GM12872 (cell line): ENCODE measurements around the gene LANCL1.

Experiments used
- TF ChIP-seq, protein P1 (sequence below): IDR thresholded peaks from 3 replicates; pipeline ENCODE4 v1.5.1; 2011; ENCODE audit warnings: low read depth, mild to moderate bottlenecking, low read length, moderate library complexity; ENCODE audit not compliant: insufficient read depth

LANCL1 gene

DNA sequence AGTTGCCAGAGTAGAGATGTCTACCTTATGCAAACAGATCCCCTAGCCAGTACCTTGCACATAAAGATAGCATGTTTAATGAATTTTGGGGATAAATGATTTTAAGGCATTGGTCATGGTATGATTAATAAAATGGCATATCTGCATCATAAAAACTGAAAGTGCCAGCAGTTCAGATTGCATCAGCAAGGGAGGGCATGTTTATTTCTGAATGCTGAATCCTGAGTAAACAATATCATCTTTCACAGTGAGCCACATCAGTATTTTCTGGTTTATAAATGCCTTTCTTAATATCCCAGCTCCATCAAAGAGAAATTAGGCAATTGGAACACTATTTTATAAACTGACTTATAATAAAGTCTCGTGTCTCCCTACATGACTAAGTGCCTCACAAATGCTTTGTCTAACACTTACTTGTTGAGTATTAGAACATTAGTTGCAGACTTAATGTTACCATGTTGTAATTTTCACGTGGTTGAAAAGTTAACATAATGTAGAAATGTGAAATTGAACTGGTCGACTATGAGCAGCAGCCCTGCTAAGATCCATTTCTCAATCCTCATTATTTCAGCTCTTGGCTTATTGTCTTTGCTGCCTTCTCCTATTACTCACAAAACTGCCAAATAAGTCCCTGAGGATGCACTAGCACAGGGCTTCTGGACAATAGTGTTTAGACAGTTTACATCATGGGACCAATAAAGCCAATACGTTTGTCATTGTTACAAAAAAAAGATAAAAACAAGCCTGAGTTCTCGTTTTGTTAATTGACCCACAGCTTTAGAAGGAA is 48.0 kb downstream of the LANCL1 start:
- TF ChIP-seq, protein P1, sequence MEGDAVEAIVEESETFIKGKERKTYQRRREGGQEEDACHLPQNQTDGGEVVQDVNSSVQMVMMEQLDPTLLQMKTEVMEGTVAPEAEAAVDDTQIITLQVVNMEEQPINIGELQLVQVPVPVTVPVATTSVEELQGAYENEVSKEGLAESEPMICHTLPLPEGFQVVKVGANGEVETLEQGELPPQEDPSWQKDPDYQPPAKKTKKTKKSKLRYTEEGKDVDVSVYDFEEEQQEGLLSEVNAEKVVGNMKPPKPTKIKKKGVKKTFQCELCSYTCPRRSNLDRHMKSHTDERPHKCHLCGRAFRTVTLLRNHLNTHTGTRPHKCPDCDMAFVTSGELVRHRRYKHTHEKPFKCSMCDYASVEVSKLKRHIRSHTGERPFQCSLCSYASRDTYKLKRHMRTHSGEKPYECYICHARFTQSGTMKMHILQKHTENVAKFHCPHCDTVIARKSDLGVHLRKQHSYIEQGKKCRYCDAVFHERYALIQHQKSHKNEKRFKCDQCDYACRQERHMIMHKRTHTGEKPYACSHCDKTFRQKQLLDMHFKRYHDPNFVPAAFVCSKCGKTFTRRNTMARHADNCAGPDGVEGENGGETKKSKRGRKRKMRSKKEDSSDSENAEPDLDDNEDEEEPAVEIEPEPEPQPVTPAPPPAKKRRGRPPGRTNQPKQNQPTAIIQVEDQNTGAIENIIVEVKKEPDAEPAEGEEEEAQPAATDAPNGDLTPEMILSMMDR, result no peak

DNA sequence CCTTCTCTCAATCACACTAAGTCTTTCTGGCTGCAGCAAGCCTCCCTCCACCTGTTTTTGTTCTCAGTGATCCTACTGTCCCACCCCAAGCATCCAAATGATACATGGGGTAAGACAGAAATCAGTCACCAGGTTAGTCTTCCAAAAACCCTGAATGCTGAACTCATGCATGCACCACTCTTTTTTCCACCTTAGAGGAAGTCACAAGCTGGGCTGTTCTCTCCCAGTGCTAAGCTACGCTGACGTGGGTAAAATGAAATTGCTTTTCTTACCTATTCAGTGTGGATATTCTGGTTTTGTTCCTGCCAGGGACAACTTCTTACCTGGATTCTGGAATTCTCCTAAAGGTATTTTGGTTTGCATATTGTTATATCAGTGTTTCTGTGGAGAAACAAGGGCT is 54.2 kb downstream of the LANCL1 start:
- TF ChIP-seq, protein P1, result no peak

DNA sequence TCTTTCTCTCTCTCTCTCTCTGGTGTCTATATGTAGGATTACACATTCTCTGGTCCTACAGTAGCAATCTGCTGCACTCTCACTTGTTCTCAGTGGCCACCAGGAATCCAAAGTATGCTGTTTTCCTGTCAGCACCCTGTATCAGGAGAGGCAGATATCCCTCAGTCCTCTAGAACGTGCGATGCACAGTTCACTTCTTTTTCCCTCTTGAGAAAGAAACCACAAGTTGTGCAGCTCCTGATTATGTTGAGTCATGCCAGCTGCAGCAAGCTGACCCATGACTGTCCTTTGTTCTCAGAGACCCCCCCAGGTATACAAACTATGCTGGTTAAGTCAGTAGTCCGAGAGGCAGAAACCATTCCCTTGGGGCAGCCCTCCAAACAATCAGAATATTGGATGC is 54.6 kb downstream of the LANCL1 start:
- TF ChIP-seq, protein P1, result no peak

DNA sequence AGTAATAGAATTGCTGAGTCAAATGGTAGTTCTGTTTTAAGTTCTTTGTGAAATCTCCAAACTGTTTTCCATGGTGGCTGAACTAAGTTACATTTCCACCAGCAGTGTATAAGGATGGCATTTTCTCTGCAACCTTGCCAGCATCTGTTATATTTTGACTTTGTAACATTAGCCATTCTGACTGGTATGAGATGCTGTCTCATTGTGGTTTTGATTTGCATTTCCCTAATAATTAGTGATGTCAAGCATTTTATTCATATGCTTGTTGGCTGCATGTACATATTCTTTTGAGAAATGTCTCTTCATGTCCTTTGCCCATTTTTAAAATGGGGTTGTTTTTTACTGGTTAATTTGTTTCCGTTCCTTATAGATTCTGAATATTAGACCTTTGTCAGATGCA is 63.9 kb downstream of the LANCL1 start:
- TF ChIP-seq, protein P1, result no peak

DNA sequence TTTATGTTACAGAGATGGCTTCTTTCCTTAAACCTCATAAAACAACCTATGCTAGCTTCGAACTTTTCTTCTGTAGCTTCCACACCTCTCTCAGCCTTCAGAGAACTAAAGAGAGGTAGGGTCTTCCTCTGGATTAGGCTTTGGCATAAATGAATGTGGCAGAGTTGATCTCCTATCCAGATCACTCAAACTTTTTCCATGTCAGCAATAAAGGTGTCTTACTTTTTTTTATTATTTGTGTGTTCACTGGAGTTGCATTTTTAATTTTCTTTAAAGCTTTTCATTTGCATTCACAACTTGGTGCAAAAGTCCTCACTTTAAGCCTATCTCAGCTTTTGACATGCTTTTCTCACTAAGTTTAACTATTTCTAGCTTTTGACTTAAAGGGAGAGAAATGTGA is 66.0 kb downstream of the LANCL1 start:
- TF ChIP-seq, protein P1, result no peak

DNA sequence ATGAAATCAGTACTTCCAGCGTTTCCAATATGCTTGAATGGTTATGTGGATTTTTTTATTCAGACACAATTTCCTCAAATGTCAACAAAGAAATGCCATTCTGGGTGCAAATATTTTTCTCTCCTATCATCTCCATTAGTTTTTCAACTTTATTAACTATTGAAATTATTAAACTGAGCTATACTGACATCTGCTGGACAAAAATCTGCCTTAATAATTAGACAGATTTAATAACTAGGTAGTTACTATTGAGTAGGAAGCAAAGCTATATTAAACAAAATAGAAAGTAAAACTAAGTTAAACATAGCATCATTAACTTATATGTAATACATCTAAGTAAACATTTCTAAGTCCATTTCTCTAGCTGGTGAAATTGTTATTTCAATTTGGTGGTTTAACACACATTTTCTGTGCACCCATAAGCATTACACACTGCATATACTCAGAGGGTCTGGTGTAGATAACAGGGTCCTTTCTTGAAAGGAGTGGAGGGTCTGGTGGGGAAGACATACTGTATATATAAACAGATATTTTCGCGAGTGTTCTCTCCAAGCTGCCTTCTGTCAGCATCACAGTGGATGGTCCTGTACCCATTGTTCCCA is 77.0 kb downstream of the LANCL1 start:
- TF ChIP-seq, protein P1, result no peak

DNA sequence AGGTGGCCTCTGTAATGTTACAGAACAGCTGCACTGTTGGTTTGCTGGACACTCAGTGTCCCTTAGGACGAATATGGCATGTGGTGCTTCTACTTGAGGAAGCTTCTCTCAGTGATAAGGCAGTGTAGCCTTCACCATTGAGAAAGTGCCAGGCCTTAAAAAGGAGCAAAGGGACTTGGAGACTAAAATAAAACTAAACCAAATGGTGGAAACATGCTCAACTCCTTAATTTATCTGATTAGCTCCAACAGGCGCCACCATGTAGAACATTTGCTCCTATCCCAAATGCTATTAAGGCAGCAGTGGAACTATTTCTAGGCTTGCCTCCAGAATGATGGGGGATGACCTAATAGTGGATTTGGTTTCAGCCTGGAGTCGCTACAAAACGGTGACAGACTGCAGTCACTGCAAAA is 84.1 kb downstream of the LANCL1 start:
- TF ChIP-seq, protein P1, result no peak
